Measurements from ENCODE around the gene WFS1. TPM values are rescaled to one million over a fixed set of nuclear protein-coding genes. Genes with fewer than 3 reads are reported as not detected.

WFS1 gene
- total RNA-seq, 1 donor from 2014 or later: 29.2 TPM

DNA sequence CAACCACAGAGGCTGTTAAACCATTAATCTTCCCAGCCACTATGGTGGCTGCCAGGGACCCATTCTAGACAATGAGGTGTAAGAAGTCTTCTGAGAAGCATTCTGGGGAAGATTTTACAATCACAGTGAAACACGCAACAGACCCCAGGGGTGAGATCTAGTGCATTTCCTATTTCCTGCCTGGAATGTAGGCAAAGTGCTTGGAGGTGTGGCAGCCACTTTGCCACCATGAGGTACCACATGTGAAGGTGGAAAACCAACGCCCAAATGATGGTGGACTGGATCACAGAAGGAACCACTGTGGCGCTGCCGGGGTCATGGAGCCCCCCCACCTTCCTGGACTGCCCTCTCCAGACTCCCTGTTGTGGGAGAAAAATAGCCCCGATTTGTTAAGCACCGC, 61.8 kb downstream of the WFS1 start:
- Mint-ChIP-seq H3K27me3 (ENCODE audit: unreplicated experiment) (peaks cover 8% of the 10 kb centered on the region), H3K9me3 (ENCODE audit: unreplicated experiment) (no peaks in the 10 kb centered on the region), H3K27ac (ENCODE audit: unreplicated experiment) (no peak overlapping the region), H3K4me3 (ENCODE audit: unreplicated experiment) (no peak overlapping the region), H3K36me3 (ENCODE audit: unreplicated experiment) (no peaks in the 10 kb centered on the region), H3K4me1 (ENCODE audit: unreplicated experiment) (no peaks in the 10 kb centered on the region)
- TF ChIP-seq, protein P1, sequence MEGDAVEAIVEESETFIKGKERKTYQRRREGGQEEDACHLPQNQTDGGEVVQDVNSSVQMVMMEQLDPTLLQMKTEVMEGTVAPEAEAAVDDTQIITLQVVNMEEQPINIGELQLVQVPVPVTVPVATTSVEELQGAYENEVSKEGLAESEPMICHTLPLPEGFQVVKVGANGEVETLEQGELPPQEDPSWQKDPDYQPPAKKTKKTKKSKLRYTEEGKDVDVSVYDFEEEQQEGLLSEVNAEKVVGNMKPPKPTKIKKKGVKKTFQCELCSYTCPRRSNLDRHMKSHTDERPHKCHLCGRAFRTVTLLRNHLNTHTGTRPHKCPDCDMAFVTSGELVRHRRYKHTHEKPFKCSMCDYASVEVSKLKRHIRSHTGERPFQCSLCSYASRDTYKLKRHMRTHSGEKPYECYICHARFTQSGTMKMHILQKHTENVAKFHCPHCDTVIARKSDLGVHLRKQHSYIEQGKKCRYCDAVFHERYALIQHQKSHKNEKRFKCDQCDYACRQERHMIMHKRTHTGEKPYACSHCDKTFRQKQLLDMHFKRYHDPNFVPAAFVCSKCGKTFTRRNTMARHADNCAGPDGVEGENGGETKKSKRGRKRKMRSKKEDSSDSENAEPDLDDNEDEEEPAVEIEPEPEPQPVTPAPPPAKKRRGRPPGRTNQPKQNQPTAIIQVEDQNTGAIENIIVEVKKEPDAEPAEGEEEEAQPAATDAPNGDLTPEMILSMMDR (IDR thresholded peaks at IDR 0.05): no peak
- no peak for DNase-seq (ENCODE audit: extremely low spot score, unreplicated experiment)

DNA sequence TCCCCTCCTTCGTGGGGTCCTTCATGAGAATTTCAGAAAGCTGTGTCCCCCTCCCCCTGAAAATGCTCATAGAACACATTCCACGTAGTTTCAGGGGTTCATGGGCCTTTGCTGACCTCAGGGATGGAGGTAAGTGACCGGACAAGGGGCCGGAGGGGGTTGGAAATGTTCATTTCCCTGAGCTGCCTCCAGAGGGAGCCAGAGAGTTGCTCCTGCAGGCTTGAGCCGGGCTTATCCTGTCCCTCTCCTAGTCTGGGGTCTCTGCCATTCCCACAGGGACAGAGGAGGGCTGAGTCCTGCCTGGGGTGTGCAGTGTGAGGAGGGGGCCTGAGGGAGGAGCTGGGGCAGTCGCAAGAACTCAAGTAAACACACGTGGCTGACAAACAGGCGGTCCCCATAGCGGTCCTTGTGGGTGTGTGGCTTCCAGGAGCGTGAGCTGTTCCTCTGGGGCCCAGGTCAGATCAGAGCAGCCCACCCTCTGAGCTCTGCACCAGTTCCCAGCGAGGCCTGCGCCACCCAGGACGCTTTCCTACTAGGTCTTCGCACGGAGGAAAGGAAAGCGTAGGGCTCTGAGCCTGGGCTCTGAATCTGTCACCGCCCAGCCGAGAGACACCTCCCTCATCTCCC, 62.5 kb downstream of the WFS1 start:
- Mint-ChIP-seq H3K36me3 (ENCODE audit: unreplicated experiment) (no peaks in the 10 kb centered on the region), H3K4me1 (ENCODE audit: unreplicated experiment) (no peaks in the 10 kb centered on the region), H3K27ac (ENCODE audit: unreplicated experiment) (no peak overlapping the region), H3K27me3 (ENCODE audit: unreplicated experiment) (peaks cover 10% of the 10 kb centered on the region), H3K9me3 (ENCODE audit: unreplicated experiment) (no peaks in the 10 kb centered on the region), H3K4me3 (ENCODE audit: unreplicated experiment) (no peak overlapping the region)
- no peak for DNase-seq (ENCODE audit: extremely low spot score, unreplicated experiment)
- TF ChIP-seq, protein P1 (IDR thresholded peaks at IDR 0.05): peak; percentile 71

DNA sequence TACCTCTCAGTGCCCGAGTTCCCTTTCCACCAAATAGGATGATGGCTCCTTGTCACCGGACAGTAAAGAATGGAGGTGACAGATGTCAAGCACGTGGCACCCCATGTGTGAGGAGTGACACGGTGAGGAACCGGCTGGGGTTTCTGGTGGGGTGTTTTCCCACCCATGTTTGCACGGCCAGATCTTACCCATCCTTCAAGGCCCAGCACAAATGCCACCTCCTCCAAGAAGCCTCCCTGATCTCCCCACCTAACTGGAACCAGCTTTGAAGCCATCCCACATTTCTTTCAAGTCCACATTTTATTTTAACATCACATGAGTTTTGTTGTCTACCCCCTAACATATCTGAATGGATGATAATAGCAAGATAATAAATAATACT, 63.0 kb downstream of the WFS1 start:
- H3K27me3 Mint-ChIP-seq (ENCODE audit: unreplicated experiment): peaks cover 15% of the 10 kb centered on the region
- H3K4me3 Mint-ChIP-seq (ENCODE audit: unreplicated experiment): no peak overlapping the region
- H3K9me3 Mint-ChIP-seq (ENCODE audit: unreplicated experiment): no peaks in the 10 kb centered on the region
- TF ChIP-seq, protein P1 (IDR thresholded peaks at IDR 0.05): no peak
- no peaks in the 10 kb centered on the region for H3K36me3 Mint-ChIP-seq (ENCODE audit: unreplicated experiment)
- H3K4me1 Mint-ChIP-seq (ENCODE audit: unreplicated experiment): no peaks in the 10 kb centered on the region
- no peak for DNase-seq (ENCODE audit: extremely low spot score, unreplicated experiment)
- no peak overlapping the region for H3K27ac Mint-ChIP-seq (ENCODE audit: unreplicated experiment)

DNA sequence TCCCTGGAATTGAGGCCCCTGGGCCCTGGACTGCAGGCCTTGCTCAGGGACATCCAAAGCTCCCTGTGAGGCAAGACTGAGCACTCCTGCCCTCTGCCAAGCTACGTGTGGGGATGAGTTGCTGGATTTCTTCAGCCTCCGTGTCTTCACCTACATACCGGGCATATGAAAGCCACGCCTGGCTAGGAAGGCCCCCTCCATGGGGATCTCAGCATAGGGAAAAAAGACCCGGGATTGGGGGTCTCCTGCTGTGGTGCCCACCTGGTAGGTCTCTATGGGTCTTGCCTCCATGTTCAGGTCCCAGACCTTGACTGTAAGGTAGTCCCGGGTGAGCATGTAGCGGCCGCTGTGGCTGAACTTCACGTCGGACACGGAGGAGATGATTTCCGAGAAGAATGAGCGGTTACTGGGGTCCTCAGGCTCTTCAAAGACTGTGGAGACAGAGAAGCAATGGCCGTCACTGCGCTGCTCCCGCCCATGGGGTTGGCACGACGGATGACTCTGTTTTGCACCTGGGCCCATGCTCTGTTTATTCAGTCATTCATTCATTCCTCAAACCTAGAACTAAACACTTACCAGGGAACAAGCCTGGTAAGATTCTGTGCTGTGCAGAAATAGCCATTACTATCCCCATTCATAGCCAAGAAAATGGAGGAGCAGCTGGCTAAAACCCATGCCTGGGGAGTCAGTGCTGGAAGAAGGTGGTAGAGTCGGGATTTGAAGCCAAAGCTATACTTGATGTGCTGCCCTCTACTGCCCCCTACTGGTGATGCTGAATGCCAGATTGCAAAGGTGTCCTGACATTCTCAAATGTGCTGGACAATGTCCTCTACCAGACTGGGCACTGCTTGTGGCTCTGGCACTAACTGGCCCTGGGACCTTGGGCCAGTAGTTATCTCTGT, 63.9 kb downstream of the WFS1 start:
- no peaks in the 10 kb centered on the region for H3K4me1 Mint-ChIP-seq (ENCODE audit: unreplicated experiment)
- peaks cover 17% of the 10 kb centered on the region for H3K27me3 Mint-ChIP-seq (ENCODE audit: unreplicated experiment)
- no peak overlapping the region for H3K4me3 Mint-ChIP-seq (ENCODE audit: unreplicated experiment)
- TF ChIP-seq, protein P1 (IDR thresholded peaks at IDR 0.05): peak; percentile 48
- H3K27ac Mint-ChIP-seq (ENCODE audit: unreplicated experiment): no peak overlapping the region
- no peaks in the 10 kb centered on the region for H3K36me3 Mint-ChIP-seq (ENCODE audit: unreplicated experiment)
- DNase-seq (ENCODE audit: extremely low spot score, unreplicated experiment): no peak
- H3K9me3 Mint-ChIP-seq (ENCODE audit: unreplicated experiment): no peaks in the 10 kb centered on the region

DNA sequence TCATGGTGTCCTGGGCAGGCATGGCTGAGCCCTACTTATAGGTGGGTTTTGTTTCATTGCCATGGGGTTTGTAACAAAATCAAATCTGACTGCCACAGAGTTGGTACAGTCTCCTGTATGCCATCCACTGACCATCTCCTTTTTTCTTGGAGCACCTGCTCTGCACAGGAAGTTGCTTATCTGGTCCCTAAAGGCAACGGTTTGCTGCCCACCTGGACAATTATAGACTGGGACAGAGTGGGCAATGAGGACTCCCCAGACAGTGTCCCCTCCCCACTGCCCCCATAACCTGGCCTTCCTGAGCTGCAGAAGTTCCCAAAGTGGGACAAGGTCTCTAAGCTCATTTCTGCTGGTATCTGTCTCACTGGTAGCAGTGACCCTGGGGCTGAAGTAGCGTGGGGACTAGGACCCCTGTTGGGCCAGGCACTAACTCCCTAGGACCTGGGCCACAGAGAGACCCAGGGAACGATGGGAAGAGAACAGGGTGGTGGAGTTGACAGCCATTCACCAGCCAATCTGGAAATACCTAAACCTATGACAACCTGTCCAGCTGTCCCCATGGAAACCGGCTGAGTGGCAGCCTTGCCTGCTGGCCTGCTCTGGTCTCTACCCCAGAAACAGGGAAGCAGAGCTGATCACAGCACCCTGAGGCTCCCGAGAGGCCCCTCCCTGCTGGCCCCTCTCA, 64.7 kb downstream of the WFS1 start:
- Mint-ChIP-seq H3K9me3 (ENCODE audit: unreplicated experiment) (no peaks in the 10 kb centered on the region), H3K27ac (ENCODE audit: unreplicated experiment) (no peak overlapping the region), H3K4me1 (ENCODE audit: unreplicated experiment) (no peaks in the 10 kb centered on the region), H3K4me3 (ENCODE audit: unreplicated experiment) (no peak overlapping the region), H3K27me3 (ENCODE audit: unreplicated experiment) (peaks cover 17% of the 10 kb centered on the region), H3K36me3 (ENCODE audit: unreplicated experiment) (no peaks in the 10 kb centered on the region)
- DNase-seq (ENCODE audit: extremely low spot score, unreplicated experiment): no peak
- TF ChIP-seq, protein P1 (IDR thresholded peaks at IDR 0.05): no peak

Data from osteocyte (in vitro differentiated cells).